SK-N-SH (cell line): ENCODE data around the gene TSSC4. TPM values are rescaled to one million over a fixed set of nuclear protein-coding genes. Genes with fewer than 3 reads are reported as not detected.

Source experiments
- CTCF ChIA-PET: fragments of 300-600, 350-600 bp; formaldehyde crosslinking; extraction: SDS; loops from one replicate; lab custom pipeline; 2021; lab: Yijun Ruan, JAX
- POLR2A ChIA-PET: fragments of 350-600 bp; sonication (Branson Sonifier 250); formaldehyde crosslinking; extraction: SDS; loops from one replicate; lab custom pipeline; 2020; ENCODE audit warnings: antibody characterized with exemption, inconsistent platforms; lab: Yijun Ruan, JAX
- DNase-seq: peaks from one replicate; pipeline ENCODE4 v3.0.0; 2012
- H2AFZ ChIP-seq: fragments of 200-600 bp; sonication (generic); 2 replicates; pipeline ENCODE4 v1.8.1; 2016; ENCODE audit warnings: antibody characterized with exemption, mild to moderate bottlenecking, low read depth
- H3F3A ChIP-seq: fragments of 200-600 bp; sonication (generic); replicated peaks from 2 replicates; pipeline ENCODE3; 2016; ENCODE audit warnings: antibody characterized with exemption, mild to moderate bottlenecking; ENCODE audit not compliant: insufficient read depth
- H3K27ac ChIP-seq, 2 experiments: fragments of 200-500 bp in 1 of 2; fragments of 200-600 bp in 1 of 2; sonication (Bioruptor generic) in 1 of 2; sonication (generic), shearing (Covaris generic) in 1 of 2; 2 replicates each; pipeline versions ENCODE4 v1.5.1 to v1.6.1; 2014 to 2016; ENCODE audit warnings: low read depth in 2 of 2, inconsistent platforms in 1 of 2, low read length in 1 of 2, mild to moderate bottlenecking in 1 of 2, mixed read lengths in 1 of 2
- H3K27me3 ChIP-seq: fragments of 200-600 bp; sonication (generic), shearing (Covaris generic); 2 replicates; pipeline ENCODE4 v1.6.1; 2016; ENCODE audit warnings: mixed run types; ENCODE audit not compliant: insufficient read depth
- H3K36me3 ChIP-seq, 2 experiments: fragments of 200-500 bp in 1 of 2; fragments of 200-600 bp in 1 of 2; sonication (Bioruptor generic) in 1 of 2; sonication (generic) in 1 of 2; replicated peaks in 1 of 2; 2 replicates each; pipeline versions ENCODE3 to v1.5.1; 2014 to 2016; ENCODE audit warnings: low read length in 1 of 2, mild to moderate bottlenecking in 1 of 2; ENCODE audit not compliant: insufficient read depth in 2 of 2, control insufficient read depth in 1 of 2
- H3K4me1 ChIP-seq, 2 experiments: fragments of 200-500 bp in 1 of 2; fragments of 200-600 bp in 1 of 2; sonication (Bioruptor generic) in 1 of 2; sonication (generic), shearing (Covaris generic) in 1 of 2; 2 replicates each; pipeline versions ENCODE4 v1.5.1 to v1.6.1; 2014 to 2016; ENCODE audit warnings: low read depth in 1 of 2, low read length in 1 of 2, mixed run types in 1 of 2; ENCODE audit not compliant: insufficient read depth in 2 of 2, control insufficient read depth in 1 of 2
- H3K4me2 ChIP-seq: fragments of 200-600 bp; sonication (generic), shearing (Covaris generic); 2 replicates; pipeline ENCODE4 v1.6.1; 2017; ENCODE audit warnings: mixed run types
- H3K4me3 ChIP-seq, 2 experiments: fragments of 200-500 bp in 1 of 2; fragments of 200-600 bp in 1 of 2; sonication (Bioruptor generic) in 1 of 2; sonication (generic), shearing (Covaris generic) in 1 of 2; 2 replicates each; pipeline versions ENCODE4 v1.5.1 to v1.8.1; 2014 to 2016; ENCODE audit warnings: low read depth in 2 of 2, inconsistent platforms in 1 of 2, low read length in 1 of 2, mild to moderate bottlenecking in 1 of 2, mixed read lengths in 1 of 2, moderate library complexity in 1 of 2
- H3K79me2 ChIP-seq: fragments of 200-600 bp; sonication (generic); 2 replicates; pipeline ENCODE4 v1.8.1; 2017; ENCODE audit warnings: mild to moderate bottlenecking; ENCODE audit not compliant: insufficient read depth
- H3K9ac ChIP-seq: fragments of 200-600 bp; sonication (generic); 2 replicates; pipeline ENCODE4 v1.6.1; 2017; ENCODE audit warnings: mixed run types
- H3K9me2 ChIP-seq: fragments of 200-600 bp; sonication (generic); 2 replicates; pipeline ENCODE4 v1.6.1; 2017; ENCODE audit warnings: mixed run types
- H3K9me3 ChIP-seq: fragments of 200-600 bp; sonication (generic); 2 replicates; pipeline ENCODE4 v1.6.1; 2017; ENCODE audit warnings: mixed run types, mild to moderate bottlenecking, moderate library complexity
- H4K20me1 ChIP-seq: fragments of 200-600 bp; sonication (generic); 2 replicates; pipeline ENCODE4 v1.6.1; 2017; ENCODE audit warnings: mild to moderate bottlenecking, mixed run types; ENCODE audit not compliant: insufficient read depth
- GABPA ChIP-seq: IDR thresholded peaks from 2 replicates; pipeline ENCODE4 v1.4.0; 2012; ENCODE audit warnings: low read depth, mild to moderate bottlenecking
- MEF2A ChIP-seq: IDR thresholded peaks from 2 replicates; pipeline ENCODE4 v1.4.0; 2012; ENCODE audit warnings: low read depth, borderline replicate concordance
- MXI1 ChIP-seq: IDR thresholded peaks from 2 replicates; pipeline ENCODE4 v1.6.1; 2012; ENCODE audit warnings: mild to moderate bottlenecking, low read depth, low read length, improper control_type of control experiment
- PBX3 ChIP-seq: IDR thresholded peaks from 2 replicates; pipeline ENCODE4; 2012
- SIN3A ChIP-seq: IDR thresholded peaks from 2 replicates; pipeline ENCODE4 v1.6.1; 2012; ENCODE audit warnings: low read depth, mild to moderate bottlenecking, low read length, moderate library complexity, borderline replicate concordance
- USF2 ChIP-seq: fragments of 150-350 bp; IDR thresholded peaks from 2 replicates; pipeline ENCODE4 v1.6.1; 2017; ENCODE audit warnings: antibody characterized with exemption, low read length, low read depth, borderline replicate concordance
- ZBTB33 ChIP-seq: IDR thresholded peaks from 2 replicates; pipeline ENCODE4 v1.4.0; 2012; ENCODE audit warnings: low read depth, borderline replicate concordance
- WGBS: methylation state at CpG from one replicate; pipeline ENCODE4 v1.1.6; 2017; ENCODE audit warnings: low lambda C conversion rate; 5-methylcytosine and 5-hydroxymethylcytosine counted together
- polyA plus RNA-seq, 3 experiments: library from polyadenylated mRNA; depleted of rRNA; stranded (reverse); fragments of >200 nt; gene quantifications; 2 replicates each; pipeline ENCODE4 v1.2.3, GENCODE V29; 2012

The TSSC4 gene
- polyA plus RNA-seq, 1 of the 3 experiments (the other 2 are of a cell fraction) = 45.1 TPM

DNA sequence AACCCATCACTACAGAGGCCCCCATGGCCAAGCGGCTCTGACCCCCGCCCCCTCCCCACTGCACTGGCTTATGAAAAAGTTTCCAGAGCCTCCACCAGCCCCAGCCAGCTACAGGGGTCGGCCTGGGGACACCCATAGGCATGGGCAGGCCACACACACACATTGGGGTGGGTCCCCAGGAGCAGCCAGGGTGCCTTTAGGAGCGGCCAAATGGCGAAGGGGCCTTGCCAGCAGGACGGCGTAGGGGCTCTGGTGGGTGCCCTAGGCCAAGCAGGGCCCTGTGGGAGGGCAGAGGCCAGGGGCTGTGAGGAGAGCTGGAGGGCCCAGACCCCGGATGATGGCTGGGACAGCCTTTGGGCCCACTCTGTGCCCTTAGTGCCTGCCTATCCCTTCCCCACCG lies 10.1 kb downstream of the TSSC4 start:
- H4K20me1 ChIP-seq = no peaks in the 10 kb centered on the region
- ChIA-PET CTCF (interaction anchor here (0.7 to 5.1 kb wide), 7 partner anchors 9 to 258 kb away, joined by 3 to 70 read pairs (median 6); no protein-coding TSS in a partner anchor), POLR2A (no interaction called here)
- no peaks in the 10 kb centered on the region for H3K79me2 ChIP-seq
- no peak overlapping the region for H2AFZ ChIP-seq
- WGBS = 65% methylated on average over 4 of the region's 9 CpGs
- no peaks in the 10 kb centered on the region for H3K27me3 ChIP-seq
- H3F3A ChIP-seq = no peaks in the 10 kb centered on the region
- DNase-seq = no peak
- no peak overlapping the region for H3K9ac ChIP-seq
- H3K9me3 ChIP-seq = no peaks in the 10 kb centered on the region
- H3K4me1 ChIP-seq = no peaks in the 10 kb centered on the region
- no peaks in the 10 kb centered on the region for H3K36me3 ChIP-seq
- H3K4me2 ChIP-seq = no peak overlapping the region
- no peaks in the 10 kb centered on the region for H3K9me2 ChIP-seq
- TF ChIP-seq GABPA = no peak
- no peak for TF ChIP-seq MEF2A
- no peak for TF ChIP-seq MXI1
- TF ChIP-seq SIN3A = no peak
- no peak for TF ChIP-seq PBX3
- TF ChIP-seq ZBTB33 = no peak
- no peak for TF ChIP-seq USF2
- H3K27ac ChIP-seq = no peak overlapping the region
- H3K4me3 ChIP-seq = no peak overlapping the region

- Histone ChIP-seq H3K9me2 (no peaks in the 10 kb centered on the region), H3K27me3 (no peaks in the 10 kb centered on the region), H3K79me2 (no peaks in the 10 kb centered on the region), H3K9ac (no peak overlapping the region), H3K9me3 (no peaks in the 10 kb centered on the region), H3F3A (no peaks in the 10 kb centered on the region), H3K4me1 (no peaks in the 10 kb centered on the region), H4K20me1 (no peaks in the 10 kb centered on the region), H3K27ac (no peak overlapping the region), H3K4me2 (no peak overlapping the region), H3K36me3 (no peaks in the 10 kb centered on the region), H3K4me3 (no peak overlapping the region), H2AFZ (no peak overlapping the region)
- POLR2A ChIA-PET = no interaction called here
- WGBS = 84% methylated on average over 14 of the region's 30 CpGs
- DNase-seq = no peak
- CTCF ChIA-PET = interaction anchor here (0.6 to 5.1 kb wide), 7 partner anchors 8 to 516 kb away, joined by 3 to 70 read pairs (median 6); no protein-coding TSS in a partner anchor
- TF ChIP-seq USF2 = no peak
Measured at GRCh38 chr11:2411446-2412305, 11.1 kb downstream of the TSSC4 start.
